ENCODE results near the gene KCNMA1.

Gene KCNMA1

GRCh38 chr10:77015360-77015759, 622.2 kb downstream of the KCNMA1 start:
- H3K4me1 ChIP-seq (ENCODE audit: low read depth, poor library complexity, severe bottlenecking), result no peaks in the 10 kb centered on the region
- no peaks in the 10 kb centered on the region for H4K20me1 ChIP-seq (ENCODE audit: insufficient read depth)
- no peak overlapping the region for H3K4me2 ChIP-seq
- no peaks in the 10 kb centered on the region for H3K27me3 ChIP-seq (ENCODE audit: insufficient read depth, low read depth)
- H3K27ac ChIP-seq, result no peak overlapping the region
- TF ChIP-seq, protein P1, sequence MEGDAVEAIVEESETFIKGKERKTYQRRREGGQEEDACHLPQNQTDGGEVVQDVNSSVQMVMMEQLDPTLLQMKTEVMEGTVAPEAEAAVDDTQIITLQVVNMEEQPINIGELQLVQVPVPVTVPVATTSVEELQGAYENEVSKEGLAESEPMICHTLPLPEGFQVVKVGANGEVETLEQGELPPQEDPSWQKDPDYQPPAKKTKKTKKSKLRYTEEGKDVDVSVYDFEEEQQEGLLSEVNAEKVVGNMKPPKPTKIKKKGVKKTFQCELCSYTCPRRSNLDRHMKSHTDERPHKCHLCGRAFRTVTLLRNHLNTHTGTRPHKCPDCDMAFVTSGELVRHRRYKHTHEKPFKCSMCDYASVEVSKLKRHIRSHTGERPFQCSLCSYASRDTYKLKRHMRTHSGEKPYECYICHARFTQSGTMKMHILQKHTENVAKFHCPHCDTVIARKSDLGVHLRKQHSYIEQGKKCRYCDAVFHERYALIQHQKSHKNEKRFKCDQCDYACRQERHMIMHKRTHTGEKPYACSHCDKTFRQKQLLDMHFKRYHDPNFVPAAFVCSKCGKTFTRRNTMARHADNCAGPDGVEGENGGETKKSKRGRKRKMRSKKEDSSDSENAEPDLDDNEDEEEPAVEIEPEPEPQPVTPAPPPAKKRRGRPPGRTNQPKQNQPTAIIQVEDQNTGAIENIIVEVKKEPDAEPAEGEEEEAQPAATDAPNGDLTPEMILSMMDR (conservative IDR thresholded peaks at IDR 0.05; ENCODE audit: low read depth, low read length), result no peak
- no peaks in the 10 kb centered on the region for H3K79me2 ChIP-seq (ENCODE audit: insufficient read depth, low read depth)
- H2AFZ ChIP-seq (ENCODE audit: low read depth), result no peak overlapping the region
- no peaks in the 10 kb centered on the region for H3K36me3 ChIP-seq (ENCODE audit: insufficient read depth)
- no peak overlapping the region for H3K9ac ChIP-seq
- H3K4me3 ChIP-seq (IDR thresholded peaks at IDR 0.05; ENCODE audit: insufficient read depth, low read depth, low read length), result no peak overlapping the region

- H4K20me1 ChIP-seq (ENCODE audit: insufficient read depth), result no peaks in the 10 kb centered on the region
- no peak overlapping the region for H2AFZ ChIP-seq (ENCODE audit: low read depth)
- TF ChIP-seq, protein P1 (conservative IDR thresholded peaks at IDR 0.05; ENCODE audit: low read depth, low read length), result no peak
- H3K4me1 ChIP-seq (ENCODE audit: low read depth, poor library complexity, severe bottlenecking), result no peaks in the 10 kb centered on the region
- no peak overlapping the region for H3K4me3 ChIP-seq (IDR thresholded peaks at IDR 0.05; ENCODE audit: insufficient read depth, low read depth, low read length)
- no peaks in the 10 kb centered on the region for H3K79me2 ChIP-seq (ENCODE audit: insufficient read depth, low read depth)
- H3K36me3 ChIP-seq (ENCODE audit: insufficient read depth), result no peaks in the 10 kb centered on the region
- H3K4me2 ChIP-seq, result no peak overlapping the region
- no peaks in the 10 kb centered on the region for H3K27me3 ChIP-seq (ENCODE audit: insufficient read depth, low read depth)
- no peak overlapping the region for H3K27ac ChIP-seq
- H3K9ac ChIP-seq, result no peak overlapping the region
Measured at GRCh38 chr10:77012812-77013500, 624.7 kb downstream of the KCNMA1 start.

GRCh38 chr10:77011874-77012811, 625.5 kb downstream of the KCNMA1 start:
- H2AFZ ChIP-seq (ENCODE audit: low read depth), result no peak overlapping the region
- no peak overlapping the region for H3K4me2 ChIP-seq
- no peaks in the 10 kb centered on the region for H3K79me2 ChIP-seq (ENCODE audit: insufficient read depth, low read depth)
- TF ChIP-seq, protein P1 (conservative IDR thresholded peaks at IDR 0.05; ENCODE audit: low read depth, low read length), result no peak
- no peak overlapping the region for H3K9ac ChIP-seq
- H4K20me1 ChIP-seq (ENCODE audit: insufficient read depth), result no peaks in the 10 kb centered on the region
- H3K27me3 ChIP-seq (ENCODE audit: insufficient read depth, low read depth), result no peaks in the 10 kb centered on the region
- no peaks in the 10 kb centered on the region for H3K4me1 ChIP-seq (ENCODE audit: low read depth, poor library complexity, severe bottlenecking)
- no peak overlapping the region for H3K27ac ChIP-seq
- no peaks in the 10 kb centered on the region for H3K36me3 ChIP-seq (ENCODE audit: insufficient read depth)
- no peak overlapping the region for H3K4me3 ChIP-seq (IDR thresholded peaks at IDR 0.05; ENCODE audit: insufficient read depth, low read depth, low read length)

DNA sequence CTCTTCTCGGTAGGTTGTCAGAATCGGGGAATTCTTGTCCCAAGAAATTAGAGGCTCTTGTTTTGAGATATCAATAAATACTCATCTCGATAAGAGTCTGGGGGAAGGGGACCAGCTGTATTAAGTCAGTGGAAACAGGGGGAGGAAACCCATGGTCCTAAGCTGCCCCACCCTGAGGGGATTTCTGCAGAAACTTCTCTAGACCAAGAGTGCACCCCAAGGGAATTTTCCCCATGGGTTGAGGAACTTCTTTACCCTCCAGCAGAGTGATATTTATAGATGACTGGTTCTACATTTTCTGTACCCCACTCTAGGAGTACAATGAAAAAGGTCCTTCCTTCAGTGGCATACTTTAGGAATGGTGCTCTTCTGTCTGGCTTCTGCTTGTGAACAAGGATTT, 627.2 kb downstream of the KCNMA1 start:
- Histone ChIP-seq H3K4me2 (no peak overlapping the region), H3K27ac (no peak overlapping the region), H3K4me3 (IDR thresholded peaks at IDR 0.05; ENCODE audit: insufficient read depth, low read depth, low read length) (no peak overlapping the region), H3K36me3 (ENCODE audit: insufficient read depth) (no peaks in the 10 kb centered on the region), H2AFZ (ENCODE audit: low read depth) (no peak overlapping the region), H4K20me1 (ENCODE audit: insufficient read depth) (no peaks in the 10 kb centered on the region), H3K9ac (no peak overlapping the region), H3K79me2 (ENCODE audit: insufficient read depth, low read depth) (no peaks in the 10 kb centered on the region), H3K27me3 (ENCODE audit: insufficient read depth, low read depth) (no peaks in the 10 kb centered on the region), H3K4me1 (ENCODE audit: low read depth, poor library complexity, severe bottlenecking) (no peaks in the 10 kb centered on the region)
- TF ChIP-seq, protein P1 (conservative IDR thresholded peaks at IDR 0.05; ENCODE audit: low read depth, low read length), result no peak

Measured in KMS-11 (cell line).